H1 (cell line): ENCODE measurements around the gene CCNYL1. TPM values are rescaled to one million over a fixed set of nuclear protein-coding genes. Genes with fewer than 3 reads are reported as not detected.

Experiments
- BACH1 ChIP-seq: IDR thresholded peaks from 2 replicates; pipeline ENCODE4 v1.6.1; 2012; ENCODE audit warnings: low read length, improper control_type of control experiment
- RNF2 ChIP-seq: fragments of 200-900, 300-1000 bp; sonication (generic); IDR thresholded peaks from 2 replicates; pipeline ENCODE4 v1.7.1; 2016; ENCODE audit warnings: borderline replicate concordance, low read depth, mild to moderate bottlenecking, antibody characterized with exemption, low read length; ENCODE audit not compliant: poor library complexity, severe bottlenecking; ENCODE audit errors: missing control alignments
- polyA plus RNA-seq, 7 experiments: library from polyadenylated mRNA; depleted of rRNA in 3 of 7; stranded (reverse) in 5 of 7; unstranded in 2 of 7; fragments of >200 nt in 5 of 7; fragments of 200-250 nt in 2 of 7; gene quantifications; 1 replicate in 5 of 7; 2 replicates in 1 of 7; 4 replicates in 1 of 7; pipeline versions ENCODE4 v1.2.1 to v1.2.3, GENCODE V29; 2011 to 2013; ENCODE audit warnings: missing spikeins in 2 of 7, mixed read lengths in 2 of 7
- total RNA-seq: library from RNA; stranded (reverse); fragmentation: NEBNext Ultra II Directional; extraction: Animal tissue kit (Norgen Biotek cat#: 25700); gene quantifications from 2 replicates; pipeline ENCODE4 v1.2.1, GENCODE V29; 2021
- TF ChIP-seq, protein P1 (sequence below): IDR thresholded peaks from 2 replicates; pipeline ENCODE4 v1.6.1; 2011; ENCODE audit warnings: low read length, improper control_type of control experiment
- TF ChIP-seq, protein P2 (sequence below): IDR thresholded peaks from 2 replicates; pipeline ENCODE4 v1.6.1; 2012; ENCODE audit warnings: inconsistent platforms

The CCNYL1 gene
- total and polyA plus RNA-seq, 2 of the 8 experiments (the other 6 are each of a cell fraction or from before 2014, with no cell fraction given): 13.3 to 35.4 TPM

DNA sequence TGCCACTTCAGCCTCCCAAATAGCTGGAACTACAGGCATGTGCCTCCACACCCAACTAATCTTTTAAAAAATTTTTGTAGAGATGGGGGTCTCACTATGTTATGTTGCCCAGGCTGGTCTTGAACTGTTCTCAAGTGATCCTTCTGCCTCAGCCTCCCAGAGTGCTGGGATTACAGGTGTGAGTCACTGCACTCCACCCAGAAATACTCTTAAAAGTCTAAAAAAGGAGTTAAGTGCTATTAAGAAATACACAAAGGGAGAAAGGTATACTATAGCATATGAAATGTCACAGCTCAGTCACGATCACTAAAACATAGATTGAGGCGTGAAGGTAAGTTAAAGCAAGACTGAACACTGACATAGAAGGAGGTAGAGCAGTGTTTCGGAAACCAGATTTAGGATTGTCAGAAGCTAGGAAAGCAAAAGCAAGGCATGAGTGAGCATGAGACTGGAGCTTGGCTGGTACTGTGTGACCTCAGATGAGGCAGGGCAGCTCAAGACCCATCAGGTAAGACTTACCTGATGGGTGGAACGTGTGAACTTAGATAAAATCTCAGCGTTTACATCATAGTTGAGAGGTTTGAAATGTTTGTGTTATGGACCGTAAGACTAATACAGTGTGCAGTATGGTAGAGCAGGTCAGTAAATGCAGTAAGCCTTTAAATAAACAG is 9.2 kb downstream of the CCNYL1 start (continued):
- TF ChIP-seq, protein P1, sequence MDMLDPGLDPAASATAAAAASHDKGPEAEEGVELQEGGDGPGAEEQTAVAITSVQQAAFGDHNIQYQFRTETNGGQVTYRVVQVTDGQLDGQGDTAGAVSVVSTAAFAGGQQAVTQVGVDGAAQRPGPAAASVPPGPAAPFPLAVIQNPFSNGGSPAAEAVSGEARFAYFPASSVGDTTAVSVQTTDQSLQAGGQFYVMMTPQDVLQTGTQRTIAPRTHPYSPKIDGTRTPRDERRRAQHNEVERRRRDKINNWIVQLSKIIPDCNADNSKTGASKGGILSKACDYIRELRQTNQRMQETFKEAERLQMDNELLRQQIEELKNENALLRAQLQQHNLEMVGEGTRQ: no peak
- TF ChIP-seq BACH1 (no peak), RNF2 (no peak)
- TF ChIP-seq, protein P2, sequence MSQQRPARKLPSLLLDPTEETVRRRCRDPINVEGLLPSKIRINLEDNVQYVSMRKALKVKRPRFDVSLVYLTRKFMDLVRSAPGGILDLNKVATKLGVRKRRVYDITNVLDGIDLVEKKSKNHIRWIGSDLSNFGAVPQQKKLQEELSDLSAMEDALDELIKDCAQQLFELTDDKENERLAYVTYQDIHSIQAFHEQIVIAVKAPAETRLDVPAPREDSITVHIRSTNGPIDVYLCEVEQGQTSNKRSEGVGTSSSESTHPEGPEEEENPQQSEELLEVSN: no peak
